ENCODE measurements around the gene CPAMD8.

Gene CPAMD8

GRCh38 chr19:16871871-16872270, 154.7 kb downstream of the CPAMD8 start:
- peaks cover 2 to 3% of the 10 kb centered on the region in 2 donors for H3K4me1 ChIP-seq (ENCODE audit: control insufficient read depth in 2 of 2, insufficient read depth in 2 of 2, low read length in 2 of 2)
- no peak overlapping the region for H3K9ac ChIP-seq (ENCODE audit: low read depth in 1 of 2, low read length in 2 of 2)
- no peaks in the 10 kb centered on the region for H3K27me3 ChIP-seq (ENCODE audit: control insufficient read depth in 2 of 2, insufficient read depth in 2 of 2, low read length in 2 of 2)
- no peaks in the 10 kb centered on the region for H3K9me3 ChIP-seq (ENCODE audit: control insufficient read depth in 2 of 2, low read length in 2 of 2)
- H3K4me3 ChIP-seq (ENCODE audit: low read length in 2 of 2) = no peak overlapping the region
- peaks cover 27 to 43% of the 10 kb centered on the region in 2 donors for H3K36me3 ChIP-seq (ENCODE audit: control insufficient read depth in 2 of 2, insufficient read depth in 2 of 2, low read length in 2 of 2)
- H3K27ac ChIP-seq (ENCODE audit: low read depth in 2 of 2, low read length in 2 of 2) = peak overlapping the region; percentile 56 to 60

DNA sequence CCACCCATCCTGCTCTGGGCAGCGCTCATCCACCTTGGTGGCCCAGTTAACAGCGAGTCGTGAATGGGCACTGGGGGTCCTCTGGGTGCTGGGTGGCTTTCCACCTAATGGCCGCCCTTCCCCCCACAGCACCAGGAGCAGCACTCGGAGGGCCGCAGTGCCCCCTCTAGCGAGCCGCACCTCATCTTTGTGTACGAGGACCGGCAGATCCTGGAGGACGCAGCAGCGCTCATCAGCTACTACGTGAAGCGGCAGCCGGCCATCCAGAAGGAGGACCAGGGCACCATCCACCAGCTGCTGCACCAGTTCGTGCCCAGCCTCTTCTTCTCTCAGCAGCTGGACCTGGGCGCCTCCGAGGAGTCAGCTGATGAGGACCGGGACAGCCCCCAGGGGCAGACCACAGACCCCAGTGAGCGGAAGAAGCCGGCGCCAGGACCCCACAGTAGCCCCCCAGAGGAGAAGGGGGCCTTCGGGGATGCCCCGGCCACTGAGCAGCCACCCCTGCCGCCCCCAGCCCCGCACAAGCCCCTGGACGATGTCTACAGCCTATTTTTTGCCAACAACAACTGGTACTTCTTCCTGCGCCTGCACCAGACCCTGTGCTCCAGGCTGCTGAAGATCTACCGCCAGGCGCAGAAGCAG, 157.2 kb downstream of the CPAMD8 start:
- no peak overlapping the region for H3K9ac ChIP-seq (ENCODE audit: low read depth in 1 of 2, low read length in 2 of 2)
- peaks cover 35 to 48% of the 10 kb centered on the region in 2 donors for H3K36me3 ChIP-seq (ENCODE audit: control insufficient read depth in 2 of 2, insufficient read depth in 2 of 2, low read length in 2 of 2)
- H3K9me3 ChIP-seq (ENCODE audit: control insufficient read depth in 2 of 2, low read length in 2 of 2) = no peaks in the 10 kb centered on the region
- H3K4me3 ChIP-seq (ENCODE audit: low read length in 2 of 2) = no peak overlapping the region
- H3K4me1 ChIP-seq (ENCODE audit: control insufficient read depth in 2 of 2, insufficient read depth in 2 of 2, low read length in 2 of 2) = peaks cover 2 to 3% of the 10 kb centered on the region in 2 donors
- H3K27me3 ChIP-seq (ENCODE audit: control insufficient read depth in 2 of 2, insufficient read depth in 2 of 2, low read length in 2 of 2) = no peaks in the 10 kb centered on the region
- H3K27ac ChIP-seq (ENCODE audit: low read depth in 2 of 2, low read length in 2 of 2) = no peak overlapping the region

- no peak overlapping the region for H3K9ac ChIP-seq (ENCODE audit: low read depth in 1 of 2, low read length in 2 of 2)
- H3K36me3 ChIP-seq (ENCODE audit: control insufficient read depth in 2 of 2, insufficient read depth in 2 of 2, low read length in 2 of 2) = peaks cover 40 to 51% of the 10 kb centered on the region in 2 donors
Observed at GRCh38 chr19:16868423-16869130, 158.0 kb downstream of the CPAMD8 start.

GRCh38 chr19:16867211-16867610, 159.4 kb downstream of the CPAMD8 start:
- H3K27ac ChIP-seq (ENCODE audit: low read depth in 2 of 2, low read length in 2 of 2) = no peak overlapping the region
- H3K9me3 ChIP-seq (ENCODE audit: control insufficient read depth in 2 of 2, low read length in 2 of 2) = no peaks in the 10 kb centered on the region
- peaks cover 0 to 4% of the 10 kb centered on the region in 2 donors for H3K4me1 ChIP-seq (ENCODE audit: control insufficient read depth in 2 of 2, insufficient read depth in 2 of 2, low read length in 2 of 2)
- H3K27me3 ChIP-seq (ENCODE audit: control insufficient read depth in 2 of 2, insufficient read depth in 2 of 2, low read length in 2 of 2) = no peaks in the 10 kb centered on the region
- no peak overlapping the region for H3K9ac ChIP-seq (ENCODE audit: low read depth in 1 of 2, low read length in 2 of 2)
- no peak overlapping the region for H3K4me3 ChIP-seq (ENCODE audit: low read length in 2 of 2)
- H3K36me3 ChIP-seq (ENCODE audit: control insufficient read depth in 2 of 2, insufficient read depth in 2 of 2, low read length in 2 of 2) = peaks cover 44 to 55% of the 10 kb centered on the region in 2 donors

More at GRCh38 chr19:16868423-16869130, 158.0 kb downstream of the CPAMD8 start:
- Histone ChIP-seq H3K27me3 (ENCODE audit: control insufficient read depth in 2 of 2, insufficient read depth in 2 of 2, low read length in 2 of 2) (no peaks in the 10 kb centered on the region), H3K9me3 (ENCODE audit: control insufficient read depth in 2 of 2, low read length in 2 of 2) (no peaks in the 10 kb centered on the region), H3K4me3 (ENCODE audit: low read length in 2 of 2) (no peak overlapping the region), H3K27ac (ENCODE audit: low read depth in 2 of 2, low read length in 2 of 2) (no peak overlapping the region), H3K4me1 (ENCODE audit: control insufficient read depth in 2 of 2, insufficient read depth in 2 of 2, low read length in 2 of 2) (peaks cover 2 to 3% of the 10 kb centered on the region in 2 donors)

GRCh38 chr19:16862826-16863415, 163.7 kb downstream of the CPAMD8 start:
- no peaks in the 10 kb centered on the region for H3K27me3 ChIP-seq (ENCODE audit: control insufficient read depth in 2 of 2, insufficient read depth in 2 of 2, low read length in 2 of 2)
- peaks cover 0 to 2% of the 10 kb centered on the region in 2 donors for H3K4me1 ChIP-seq (ENCODE audit: control insufficient read depth in 2 of 2, insufficient read depth in 2 of 2, low read length in 2 of 2)
- H3K9me3 ChIP-seq (ENCODE audit: control insufficient read depth in 2 of 2, low read length in 2 of 2) = no peaks in the 10 kb centered on the region
- H3K27ac ChIP-seq (ENCODE audit: low read depth in 2 of 2, low read length in 2 of 2) = no peak overlapping the region
- no peak overlapping the region for H3K9ac ChIP-seq (ENCODE audit: low read depth in 1 of 2, low read length in 2 of 2)
- H3K36me3 ChIP-seq (ENCODE audit: control insufficient read depth in 2 of 2, insufficient read depth in 2 of 2, low read length in 2 of 2) = peaks cover 38% of the 10 kb centered on the region in 2 donors
- H3K4me3 ChIP-seq (ENCODE audit: low read length in 2 of 2) = no peak overlapping the region

DNA sequence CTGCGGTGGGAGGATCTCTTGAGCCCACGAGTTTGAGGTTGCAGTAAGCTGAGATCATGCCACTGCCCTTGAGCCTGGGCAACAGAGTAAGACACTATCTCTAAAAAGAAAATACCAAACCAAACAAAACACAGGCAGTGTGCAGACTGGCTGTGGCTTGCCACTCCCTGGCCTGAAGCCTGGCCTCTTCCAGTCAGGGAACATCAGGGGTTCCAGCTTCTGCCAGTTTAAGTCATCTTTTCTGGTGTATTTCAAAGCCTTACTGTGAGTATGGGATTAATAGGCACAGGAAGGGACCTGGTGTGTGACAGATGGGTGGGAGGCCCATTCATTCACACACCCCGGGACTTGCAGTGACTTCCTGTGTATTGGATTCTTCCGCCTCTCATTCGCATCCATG, 164.8 kb downstream of the CPAMD8 start:
- H3K4me3 ChIP-seq (ENCODE audit: low read length in 2 of 2) = no peak overlapping the region
- no peak overlapping the region for H3K27ac ChIP-seq (ENCODE audit: low read depth in 2 of 2, low read length in 2 of 2)
- H3K27me3 ChIP-seq (ENCODE audit: control insufficient read depth in 2 of 2, insufficient read depth in 2 of 2, low read length in 2 of 2) = no peaks in the 10 kb centered on the region
- no peaks in the 10 kb centered on the region for H3K9me3 ChIP-seq (ENCODE audit: control insufficient read depth in 2 of 2, low read length in 2 of 2)
- H3K9ac ChIP-seq (ENCODE audit: low read depth in 1 of 2, low read length in 2 of 2) = no peak overlapping the region
- H3K4me1 ChIP-seq (ENCODE audit: control insufficient read depth in 2 of 2, insufficient read depth in 2 of 2, low read length in 2 of 2) = peaks cover 0 to 2% of the 10 kb centered on the region in 2 donors
- peaks cover 32% of the 10 kb centered on the region in 2 donors for H3K36me3 ChIP-seq (ENCODE audit: control insufficient read depth in 2 of 2, insufficient read depth in 2 of 2, low read length in 2 of 2)

GRCh38 chr19:16861011-16861410, 165.6 kb downstream of the CPAMD8 start:
- H3K9me3 ChIP-seq (ENCODE audit: control insufficient read depth in 2 of 2, low read length in 2 of 2) = no peaks in the 10 kb centered on the region
- H3K27ac ChIP-seq (ENCODE audit: low read depth in 2 of 2, low read length in 2 of 2) = no peak overlapping the region
- H3K27me3 ChIP-seq (ENCODE audit: control insufficient read depth in 2 of 2, insufficient read depth in 2 of 2, low read length in 2 of 2) = no peaks in the 10 kb centered on the region
- H3K36me3 ChIP-seq (ENCODE audit: control insufficient read depth in 2 of 2, insufficient read depth in 2 of 2, low read length in 2 of 2) = peaks cover 25 to 28% of the 10 kb centered on the region in 2 donors
- H3K9ac ChIP-seq (ENCODE audit: low read depth in 1 of 2, low read length in 2 of 2) = no peak overlapping the region
- H3K4me1 ChIP-seq (ENCODE audit: control insufficient read depth in 2 of 2, insufficient read depth in 2 of 2, low read length in 2 of 2) = peaks cover 0 to 2% of the 10 kb centered on the region in 2 donors
- H3K4me3 ChIP-seq (ENCODE audit: low read length in 2 of 2) = no peak overlapping the region

DNA sequence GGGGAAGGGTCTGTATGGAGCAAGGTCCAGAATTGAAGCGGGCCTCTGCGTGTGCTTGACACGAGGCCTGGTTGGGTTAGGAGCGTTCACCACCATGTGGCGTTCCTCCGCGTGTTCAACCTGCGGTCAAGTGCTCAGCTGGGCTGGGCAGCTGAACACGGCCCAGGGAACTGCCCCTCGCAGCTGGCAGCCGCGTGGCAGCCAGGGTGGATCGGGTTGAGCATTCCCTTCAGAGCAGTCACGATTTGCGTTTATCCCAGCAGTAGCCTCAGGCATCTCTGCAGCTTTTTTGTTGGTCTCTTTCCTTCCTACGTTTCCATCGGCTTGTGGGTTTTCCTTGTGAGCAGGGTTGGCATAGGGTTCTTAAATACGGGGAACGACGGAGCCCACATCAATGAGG, 166.5 kb downstream of the CPAMD8 start:
- H3K27ac ChIP-seq (ENCODE audit: low read depth in 2 of 2, low read length in 2 of 2) = no peak overlapping the region
- peaks cover 0 to 2% of the 10 kb centered on the region in 2 donors for H3K4me1 ChIP-seq (ENCODE audit: control insufficient read depth in 2 of 2, insufficient read depth in 2 of 2, low read length in 2 of 2)
- H3K9ac ChIP-seq (ENCODE audit: low read depth in 1 of 2, low read length in 2 of 2) = no peak overlapping the region
- H3K27me3 ChIP-seq (ENCODE audit: control insufficient read depth in 2 of 2, insufficient read depth in 2 of 2, low read length in 2 of 2) = no peaks in the 10 kb centered on the region
- H3K4me3 ChIP-seq (ENCODE audit: low read length in 2 of 2) = no peak overlapping the region
- peaks cover 21% of the 10 kb centered on the region in 2 donors for H3K36me3 ChIP-seq (ENCODE audit: control insufficient read depth in 2 of 2, insufficient read depth in 2 of 2, low read length in 2 of 2)
- no peaks in the 10 kb centered on the region for H3K9me3 ChIP-seq (ENCODE audit: control insufficient read depth in 2 of 2, low read length in 2 of 2)

GRCh38 chr19:16859626-16860025, 167.0 kb downstream of the CPAMD8 start:
- H3K36me3 ChIP-seq (ENCODE audit: control insufficient read depth in 2 of 2, insufficient read depth in 2 of 2, low read length in 2 of 2) = peaks cover 21 to 23% of the 10 kb centered on the region in 2 donors
- H3K9me3 ChIP-seq (ENCODE audit: control insufficient read depth in 2 of 2, low read length in 2 of 2) = no peaks in the 10 kb centered on the region

GRCh38 chr19:16856091-16856490, 170.5 kb downstream of the CPAMD8 start:
- Histone ChIP-seq H3K36me3 (ENCODE audit: control insufficient read depth in 2 of 2, insufficient read depth in 2 of 2, low read length in 2 of 2) (peaks cover 31 to 44% of the 10 kb centered on the region in 2 donors), H3K27me3 (ENCODE audit: control insufficient read depth in 2 of 2, insufficient read depth in 2 of 2, low read length in 2 of 2) (no peaks in the 10 kb centered on the region), H3K9ac (ENCODE audit: low read depth in 1 of 2, low read length in 2 of 2) (no peak overlapping the region), H3K4me1 (ENCODE audit: control insufficient read depth in 2 of 2, insufficient read depth in 2 of 2, low read length in 2 of 2) (no peaks in the 10 kb centered on the region), H3K27ac (ENCODE audit: low read depth in 2 of 2, low read length in 2 of 2) (no peak overlapping the region), H3K4me3 (ENCODE audit: low read length in 2 of 2) (no peak overlapping the region), H3K9me3 (ENCODE audit: control insufficient read depth in 2 of 2, low read length in 2 of 2) (no peaks in the 10 kb centered on the region)

More at GRCh38 chr19:16859626-16860025, 167.0 kb downstream of the CPAMD8 start:
- Histone ChIP-seq H3K9ac (ENCODE audit: low read depth in 1 of 2, low read length in 2 of 2) (no peak overlapping the region), H3K27ac (ENCODE audit: low read depth in 2 of 2, low read length in 2 of 2) (no peak overlapping the region), H3K4me1 (ENCODE audit: control insufficient read depth in 2 of 2, insufficient read depth in 2 of 2, low read length in 2 of 2) (peaks cover 0 to 2% of the 10 kb centered on the region in 2 donors), H3K4me3 (ENCODE audit: low read length in 2 of 2) (no peak overlapping the region), H3K27me3 (ENCODE audit: control insufficient read depth in 2 of 2, insufficient read depth in 2 of 2, low read length in 2 of 2) (no peaks in the 10 kb centered on the region)

Measured in mucosa of rectum (tissue), 2 donors.